Hepatocyte (in vitro differentiated cells): Measurements from ENCODE around the gene EPC1.

ENCODE experiments used
- CTCF ChIP-seq: fragments of 200-600 bp; sonication (generic); IDR thresholded peaks from 2 replicates; pipeline ENCODE4 v1.5.1; 2016; ENCODE audit warnings: antibody characterized with exemption, mild to moderate bottlenecking; ENCODE audit not compliant: poor library complexity
- EZH2 ChIP-seq: fragments of 200-600 bp; sonication (generic); IDR thresholded peaks from 2 replicates; pipeline ENCODE4 v1.6.1; 2016; ENCODE audit warnings: antibody characterized with exemption, mild to moderate bottlenecking, borderline replicate concordance
- EZH2phosphoT487 ChIP-seq: fragments of 200-600 bp; sonication (generic); IDR thresholded peaks from one replicate; pipeline ENCODE4 v1.6.1; 2018; ENCODE audit warnings: antibody characterized with exemption, mild to moderate bottlenecking, low read depth, moderate library complexity; ENCODE audit not compliant: unreplicated experiment, severe bottlenecking

- TF ChIP-seq EZH2 (no peak), CTCF (no peak), EZH2phosphoT487 (no peak)
These were observed 101.2 kb downstream of the EPC1 start for GRCh38 chr10:32245760-32246159.
